Mammary epithelial cell (primary cell): ENCODE data around the gene GPAT3.

Experiments
- EZH2 ChIP-seq: IDR thresholded peaks from 2 replicates; pipeline ENCODE4 v1.6.1; 2012; ENCODE audit warnings: low read length, inconsistent platforms, borderline replicate concordance
- TF ChIP-seq, protein P1 (sequence below), 2 donors: IDR thresholded peaks in 1 of 2; conservative IDR thresholded peaks in 1 of 2; 2 replicates each; pipeline ENCODE4 v1.5.1; 2011 to 2012; ENCODE audit warnings: inconsistent platforms in 2 of 2, low read length in 2 of 2, mild to moderate bottlenecking in 2 of 2, control low read depth in 1 of 2, low read depth in 1 of 2; ENCODE audit not compliant: insufficient read depth in 1 of 2; ENCODE audit errors: extremely low read depth in 1 of 2

DNA sequence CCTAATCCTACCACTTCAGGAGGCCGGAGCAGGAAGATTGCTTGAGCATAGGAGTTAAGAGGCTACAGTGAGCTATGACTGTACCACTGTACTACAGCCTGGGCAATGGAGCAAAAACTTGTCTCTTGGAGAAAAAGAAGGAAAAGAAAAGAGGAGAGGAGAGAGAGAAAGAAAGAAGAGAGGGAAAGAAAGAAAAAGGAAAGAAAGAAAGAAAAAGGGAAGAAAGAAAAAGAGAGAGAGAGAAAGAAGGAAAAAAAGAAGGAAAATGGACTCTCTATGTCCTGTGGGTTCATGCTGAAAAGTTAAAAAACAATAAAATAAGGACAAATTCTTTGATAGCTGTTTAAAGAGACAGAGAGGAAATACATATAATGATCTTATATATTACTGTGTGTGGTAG, 37.7 kb upstream of the GPAT3 start:
- TF ChIP-seq, protein P1, sequence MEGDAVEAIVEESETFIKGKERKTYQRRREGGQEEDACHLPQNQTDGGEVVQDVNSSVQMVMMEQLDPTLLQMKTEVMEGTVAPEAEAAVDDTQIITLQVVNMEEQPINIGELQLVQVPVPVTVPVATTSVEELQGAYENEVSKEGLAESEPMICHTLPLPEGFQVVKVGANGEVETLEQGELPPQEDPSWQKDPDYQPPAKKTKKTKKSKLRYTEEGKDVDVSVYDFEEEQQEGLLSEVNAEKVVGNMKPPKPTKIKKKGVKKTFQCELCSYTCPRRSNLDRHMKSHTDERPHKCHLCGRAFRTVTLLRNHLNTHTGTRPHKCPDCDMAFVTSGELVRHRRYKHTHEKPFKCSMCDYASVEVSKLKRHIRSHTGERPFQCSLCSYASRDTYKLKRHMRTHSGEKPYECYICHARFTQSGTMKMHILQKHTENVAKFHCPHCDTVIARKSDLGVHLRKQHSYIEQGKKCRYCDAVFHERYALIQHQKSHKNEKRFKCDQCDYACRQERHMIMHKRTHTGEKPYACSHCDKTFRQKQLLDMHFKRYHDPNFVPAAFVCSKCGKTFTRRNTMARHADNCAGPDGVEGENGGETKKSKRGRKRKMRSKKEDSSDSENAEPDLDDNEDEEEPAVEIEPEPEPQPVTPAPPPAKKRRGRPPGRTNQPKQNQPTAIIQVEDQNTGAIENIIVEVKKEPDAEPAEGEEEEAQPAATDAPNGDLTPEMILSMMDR (conservative IDR thresholded peaks at IDR 0.05 in 1 of 2, IDR thresholded peaks at IDR 0.05 in 1 of 2; ENCODE audit: extremely low read depth in 1 of 2, insufficient read depth in 1 of 2, low read depth in 1 of 2, low read length in 2 of 2) = no peak
- no peak for TF ChIP-seq EZH2
